ENCODE results near the gene TRIM38. TPM values are rescaled to one million over a fixed set of nuclear protein-coding genes. Genes with fewer than 3 reads are reported as not detected.

The TRIM38 gene
- total and polyA plus RNA-seq, 2 donors (not counting 3 experiments of a cell fraction or from before 2014, with no cell fraction given), result 5.1 to 13.2 TPM

DNA sequence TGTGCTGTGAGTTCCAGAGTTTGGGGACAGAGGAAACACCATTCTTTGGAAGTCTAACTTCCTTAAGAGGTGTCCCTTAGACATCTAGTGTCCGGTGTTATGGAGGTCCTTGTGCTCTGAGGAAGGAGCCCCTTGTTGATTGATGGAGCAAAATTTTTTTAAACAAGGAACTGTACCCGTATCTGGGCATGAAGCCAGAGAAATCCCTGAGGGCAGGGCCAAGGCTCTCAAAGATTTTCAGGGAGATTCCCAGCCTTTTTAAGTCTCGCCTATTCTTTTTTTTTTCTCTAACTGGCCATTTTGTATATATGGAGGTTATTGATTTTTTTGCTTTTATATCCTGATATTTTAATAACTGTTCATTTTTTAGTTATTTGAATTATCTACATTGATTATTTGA, 45.9 kb downstream of the TRIM38 start:
- Histone ChIP-seq H3K4me2 (ENCODE audit: insufficient read depth, low read length) (no peak overlapping the region), H3K4me3 (replicated peaks in 1 of 3; ENCODE audit: insufficient read depth in 1 of 3, low read depth in 1 of 3, low read length in 3 of 3) (no peak overlapping the region), H3K9ac (replicated peaks; ENCODE audit: extremely low read depth, insufficient read depth, low read length) (no peak overlapping the region), H3K27me3 (ENCODE audit: control insufficient read depth in 2 of 2, insufficient read depth in 2 of 2, low read length in 2 of 2) (no peaks in the 10 kb centered on the region), H4K20me1 (replicated peaks; ENCODE audit: control insufficient read depth, extremely low read depth, insufficient read depth, low read length) (no peaks in the 10 kb centered on the region), H3K36me3 (ENCODE audit: control insufficient read depth in 2 of 2, extremely low read depth in 1 of 2, insufficient read depth in 2 of 2, low read length in 2 of 2) (no peaks in the 10 kb centered on the region), H3K9me1 (replicated peaks; ENCODE audit: control insufficient read depth, extremely low read depth, insufficient read depth, low read length) (no peaks in the 10 kb centered on the region), H3K4me1 (ENCODE audit: control insufficient read depth, extremely low read depth, insufficient read depth, low read length) (no peaks in the 10 kb centered on the region), H2AFZ (ENCODE audit: low read depth, low read length) (no peak overlapping the region), H3K9me3 (replicated peaks; ENCODE audit: control insufficient read depth, insufficient read depth, low read length) (no peaks in the 10 kb centered on the region), H3K79me2 (ENCODE audit: control insufficient read depth, insufficient read depth, low read length) (no peaks in the 10 kb centered on the region), H3K27ac (ENCODE audit: insufficient read depth, low read depth, low read length) (no peak overlapping the region)
- intact Hi-C loops (cut with micrococcal nuclease) (no loop called here), dilution Hi-C loops (cut with MboI; ENCODE audit: extremely low pct_ligation_motif_present, low sequenced_read_pairs) (no loop called here)
- BruUV-seq (replicated peaks), result no TSS peak
- ChIA-PET POLR2A (no interaction called here), CTCF (interaction anchor here (1.0 to 5.1 kb wide), 2 partner anchors 16 kb away, joined by 3 to 31 read pairs; no protein-coding TSS in a partner anchor)
- FAIRE-seq (no peak), DNase-seq (ENCODE audit: low read depth, low spot score) (no peak)
- TF ChIP-seq, protein P1, sequence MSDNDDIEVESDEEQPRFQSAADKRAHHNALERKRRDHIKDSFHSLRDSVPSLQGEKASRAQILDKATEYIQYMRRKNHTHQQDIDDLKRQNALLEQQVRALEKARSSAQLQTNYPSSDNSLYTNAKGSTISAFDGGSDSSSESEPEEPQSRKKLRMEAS (IDR thresholded peaks at IDR 0.05; ENCODE audit: insufficient read depth, insufficient read length), result no peak
- no peak for TF ChIP-seq FOS (IDR thresholded peaks at IDR 0.05; ENCODE audit: borderline replicate concordance, insufficient read depth, low read length)
- TF ChIP-seq JUN (IDR thresholded peaks at IDR 0.05; ENCODE audit: borderline replicate concordance, insufficient read depth, insufficient read length, low read depth), result no peak

DNA sequence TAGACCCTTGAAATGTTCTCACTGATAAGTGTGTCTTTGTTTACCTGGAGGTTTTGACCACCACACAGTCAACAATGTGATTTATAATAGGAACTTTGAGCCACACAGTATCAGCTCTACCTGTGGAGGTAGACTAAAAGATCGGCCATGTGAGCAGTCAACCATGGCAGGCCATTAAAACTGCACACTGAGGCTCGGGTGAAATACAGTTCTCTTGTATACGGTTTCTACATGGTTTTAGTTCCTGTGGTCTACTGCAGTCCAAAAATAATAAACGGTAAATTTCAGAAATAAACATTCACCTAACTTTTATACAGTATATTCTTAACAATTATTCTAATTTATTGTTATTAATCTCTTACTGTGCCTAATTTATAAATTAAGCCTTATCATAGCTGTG, 47.2 kb downstream of the TRIM38 start:
- Histone ChIP-seq H3K79me2 (ENCODE audit: control insufficient read depth, insufficient read depth, low read length) (no peaks in the 10 kb centered on the region), H3K4me2 (ENCODE audit: insufficient read depth, low read length) (no peak overlapping the region), H3K9ac (replicated peaks; ENCODE audit: extremely low read depth, insufficient read depth, low read length) (no peak overlapping the region), H3K4me3 (replicated peaks in 1 of 3; ENCODE audit: insufficient read depth in 1 of 3, low read depth in 1 of 3, low read length in 3 of 3) (no peak overlapping the region), H2AFZ (ENCODE audit: low read depth, low read length) (no peak overlapping the region), H3K9me1 (replicated peaks; ENCODE audit: control insufficient read depth, extremely low read depth, insufficient read depth, low read length) (no peaks in the 10 kb centered on the region), H3K9me3 (replicated peaks; ENCODE audit: control insufficient read depth, insufficient read depth, low read length) (no peaks in the 10 kb centered on the region), H3K4me1 (ENCODE audit: control insufficient read depth, extremely low read depth, insufficient read depth, low read length) (no peaks in the 10 kb centered on the region), H3K27me3 (ENCODE audit: control insufficient read depth in 2 of 2, insufficient read depth in 2 of 2, low read length in 2 of 2) (no peaks in the 10 kb centered on the region), H3K36me3 (ENCODE audit: control insufficient read depth in 2 of 2, extremely low read depth in 1 of 2, insufficient read depth in 2 of 2, low read length in 2 of 2) (no peaks in the 10 kb centered on the region), H4K20me1 (replicated peaks; ENCODE audit: control insufficient read depth, extremely low read depth, insufficient read depth, low read length) (no peaks in the 10 kb centered on the region), H3K27ac (ENCODE audit: insufficient read depth, low read depth, low read length) (no peak overlapping the region)
- intact Hi-C loops (cut with micrococcal nuclease) (no loop called here), dilution Hi-C loops (cut with MboI; ENCODE audit: extremely low pct_ligation_motif_present, low sequenced_read_pairs) (no loop called here)
- no TSS peak for BruUV-seq (replicated peaks)
- no peak for TF ChIP-seq FOS (IDR thresholded peaks at IDR 0.05; ENCODE audit: borderline replicate concordance, insufficient read depth, low read length)
- TF ChIP-seq GATA2 (IDR thresholded peaks at IDR 0.05; ENCODE audit: insufficient read depth, insufficient read length, low read depth, low read length), result no peak
- TF ChIP-seq JUN (IDR thresholded peaks at IDR 0.05; ENCODE audit: borderline replicate concordance, insufficient read depth, insufficient read length, low read depth), result no peak
- DNase-seq (ENCODE audit: low read depth, low spot score) (no peak), FAIRE-seq (no peak)
- CTCF ChIA-PET, result interaction anchor here (0.5 to 1.4 kb wide), 7 partner anchors 8 to 1143 kb away, joined by 3 to 5 read pairs (median 3); a partner anchor contains a TSS
- POLR2A ChIA-PET, result interaction anchor here (1.1 kb wide), 1 partner anchor 10 kb away, joined by 3 read pairs; a partner anchor contains a TSS

Data from endothelial cell of umbilical vein (primary cell).